GM19193 (cell line): ENCODE data around the gene DNALI1.
A peak's percentile ranks its signal among the peaks of the same experiment; 100 is the strongest.

Source experiments
- POLR2A ChIP-seq: IDR thresholded peaks from 4 replicates; pipeline ENCODE4 v1.6.1; 2011; ENCODE audit not compliant: insufficient read depth, insufficient read length; ENCODE audit errors: extremely low read depth

The DNALI1 gene

DNA sequence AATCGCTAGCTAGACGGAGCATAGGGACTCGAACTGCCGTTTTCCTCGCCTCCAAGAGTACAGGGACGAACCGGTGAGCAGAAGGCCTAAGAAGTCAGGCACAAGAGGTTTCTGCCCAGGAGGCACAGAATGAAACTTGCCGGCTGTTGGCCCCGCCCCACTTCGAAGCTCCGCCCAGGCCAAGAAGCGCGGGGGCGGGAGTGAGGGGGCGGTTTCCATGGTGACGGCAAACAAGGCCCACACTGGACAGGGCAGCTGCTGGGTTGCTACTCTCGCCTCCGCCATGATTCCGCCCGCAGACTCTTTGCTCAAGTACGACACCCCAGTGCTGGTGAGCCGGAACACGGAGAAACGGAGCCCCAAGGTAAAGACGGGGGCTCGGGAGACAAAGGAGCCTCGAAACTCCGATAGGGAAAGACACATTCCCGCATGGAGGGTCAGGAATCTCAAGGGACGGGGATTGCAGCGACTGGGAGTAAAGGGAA, at the start of gene DNALI1:
TSS of gene DNALI1 (plus strand) at position 229 of the 485 bp plus-strand sequence. CDS start at position 284, 55 bp downstream.
- TF ChIP-seq POLR2A: no peak

DNA sequence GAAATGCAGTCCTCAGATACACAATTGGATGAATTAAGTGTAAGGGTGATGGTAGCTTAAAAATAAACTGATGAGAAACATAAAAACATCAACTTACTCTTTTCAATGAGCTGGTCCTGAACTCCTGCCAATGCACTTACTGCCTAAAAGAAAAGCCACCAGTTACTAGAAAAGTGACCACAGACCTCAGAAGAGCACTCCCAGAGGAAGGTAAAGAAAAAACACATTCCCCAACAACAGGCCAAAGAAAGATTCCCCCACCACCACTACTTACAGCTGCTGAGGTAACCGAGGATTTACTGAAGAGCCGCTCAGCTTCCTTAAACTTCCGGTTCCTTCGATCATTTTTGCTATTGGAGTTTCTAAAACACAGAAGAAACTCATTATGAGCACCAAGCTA, 47.6 kb upstream of the DNALI1 start:
- TF ChIP-seq POLR2A: no peak

DNA sequence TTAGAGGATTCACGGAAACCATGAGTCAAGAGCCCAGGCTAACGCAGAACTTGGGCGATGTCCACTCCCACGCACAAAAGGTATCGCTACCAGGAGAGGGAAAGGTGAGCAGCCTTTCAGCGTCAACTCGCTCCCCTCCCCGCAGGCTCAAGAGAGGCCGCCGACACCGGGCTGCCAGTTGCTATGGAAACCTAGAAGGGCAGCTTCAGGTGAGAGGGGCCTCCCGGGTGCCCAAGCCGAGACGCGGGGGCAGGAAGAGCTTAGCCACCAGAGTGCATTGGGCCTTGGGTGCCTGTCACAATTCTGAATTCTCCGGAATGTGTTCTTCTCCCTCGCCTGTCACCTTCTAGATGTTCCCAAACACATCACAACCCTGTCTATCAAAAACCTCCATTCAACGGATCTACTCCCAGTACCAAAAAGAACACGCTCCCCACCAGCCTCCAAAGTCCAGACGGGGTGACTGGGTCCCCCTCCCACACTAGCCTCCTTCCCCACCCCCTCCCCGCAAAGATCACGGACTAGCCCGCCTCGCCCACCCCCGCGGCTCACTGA, 42.9 kb upstream of the DNALI1 start:
- no peak for TF ChIP-seq POLR2A

DNA sequence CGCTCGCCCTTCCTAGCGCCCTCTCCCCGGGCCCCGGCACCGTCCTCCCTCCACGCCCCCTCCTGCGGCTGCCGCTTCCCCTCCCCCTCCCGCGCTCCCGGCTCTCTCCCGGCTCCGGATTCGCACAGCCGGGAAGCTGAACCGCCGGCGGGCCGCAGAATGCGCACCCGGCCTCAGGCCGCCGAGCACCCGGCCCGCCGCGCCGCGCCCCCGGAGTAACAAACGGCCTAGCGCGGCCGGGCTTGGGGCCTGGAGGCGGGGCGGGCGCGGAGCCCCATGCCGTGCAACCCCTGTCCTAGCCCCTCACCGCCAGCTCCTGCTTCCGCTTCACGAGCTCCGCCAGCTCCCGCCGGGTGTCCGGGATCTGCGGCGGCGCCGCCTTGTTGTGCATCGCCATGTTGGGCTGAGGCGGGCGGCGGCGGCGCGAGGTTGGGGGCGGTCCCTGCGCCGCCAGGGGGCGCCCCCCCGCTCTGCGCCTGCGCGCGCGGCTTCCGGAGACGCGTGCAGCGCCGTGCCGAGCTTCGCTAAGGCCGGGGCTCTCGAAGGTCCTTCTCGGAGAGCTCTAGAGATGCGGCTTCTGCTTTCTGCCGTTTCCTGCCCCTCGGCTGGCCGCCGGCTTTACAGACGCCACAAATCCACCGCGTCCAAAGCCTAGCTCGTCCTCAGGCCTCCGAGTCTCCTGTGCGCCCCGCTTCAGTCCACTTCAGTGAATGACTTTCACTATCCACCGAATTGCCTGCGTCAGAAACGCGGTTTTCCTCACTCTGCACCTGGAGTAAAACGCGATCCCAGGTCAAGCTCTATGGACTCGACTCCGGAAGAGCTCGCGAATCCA, 42.2 kb upstream of the DNALI1 start, which contains the start of gene MEAF6:
TSS of gene MEAF6 (minus strand) at position 417 of the 835 bp plus-strand sequence. CDS start at position 397, 20 bp downstream.
- peak; percentile 91 for TF ChIP-seq POLR2A

DNA sequence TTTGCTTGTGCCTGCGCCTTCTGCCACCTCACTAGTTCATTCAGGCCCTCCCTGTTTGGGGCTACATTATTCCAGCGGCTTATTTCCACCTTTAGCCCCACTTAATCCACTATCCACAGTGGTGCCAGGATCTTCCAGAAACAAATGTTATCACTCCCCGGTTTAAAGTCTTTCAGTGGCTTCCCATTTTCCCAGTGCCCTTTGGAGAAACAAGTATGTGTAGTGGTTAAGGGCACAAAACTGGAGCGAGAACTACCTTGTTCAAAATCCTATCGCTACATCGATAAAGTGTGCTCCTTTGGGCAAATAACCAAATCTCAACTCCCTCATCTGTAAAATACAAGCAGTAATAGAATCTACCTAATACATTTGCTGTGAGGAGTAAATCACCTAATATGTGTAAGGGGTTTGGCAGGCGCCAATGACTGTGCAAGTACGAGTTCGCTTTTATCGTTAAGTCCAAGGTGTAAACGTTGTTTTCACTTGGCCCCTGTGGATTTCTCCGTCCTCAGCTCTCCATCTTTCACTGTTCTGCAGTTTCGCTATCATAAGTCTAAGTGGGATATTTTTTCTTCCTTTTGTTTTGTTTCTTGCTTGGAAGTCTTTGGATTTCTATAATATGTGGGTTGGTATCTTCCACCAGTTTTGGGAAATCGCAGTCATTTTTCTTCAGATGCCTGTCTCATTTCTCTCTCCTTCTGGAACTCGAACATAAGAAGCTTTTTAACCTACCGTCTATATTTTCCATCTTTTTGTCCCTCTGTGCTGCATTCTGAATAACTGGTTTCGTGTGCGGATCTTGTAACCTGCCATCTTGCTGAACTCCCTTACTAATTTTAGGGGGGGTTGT, 41.3 kb upstream of the DNALI1 start:
- no peak for TF ChIP-seq POLR2A

DNA sequence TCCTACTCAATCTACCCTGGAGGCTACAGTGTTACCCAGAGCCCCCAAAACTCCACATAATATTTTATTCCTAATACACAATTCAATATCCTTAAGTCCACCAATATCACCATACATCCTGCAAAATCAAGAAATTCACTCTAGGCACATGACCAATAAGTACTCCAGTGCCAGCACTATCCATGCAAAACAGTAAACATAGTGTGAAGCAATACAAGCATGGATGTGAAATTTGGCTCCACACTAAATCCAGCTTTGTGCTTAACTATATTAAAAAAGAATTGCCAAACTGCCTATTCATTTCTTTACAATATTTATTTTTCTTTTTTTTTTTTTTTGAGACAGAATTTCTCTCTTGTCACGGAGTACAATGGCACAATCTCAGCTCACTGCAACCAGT, 39.2 kb upstream of the DNALI1 start:
- no peak for TF ChIP-seq POLR2A

DNA sequence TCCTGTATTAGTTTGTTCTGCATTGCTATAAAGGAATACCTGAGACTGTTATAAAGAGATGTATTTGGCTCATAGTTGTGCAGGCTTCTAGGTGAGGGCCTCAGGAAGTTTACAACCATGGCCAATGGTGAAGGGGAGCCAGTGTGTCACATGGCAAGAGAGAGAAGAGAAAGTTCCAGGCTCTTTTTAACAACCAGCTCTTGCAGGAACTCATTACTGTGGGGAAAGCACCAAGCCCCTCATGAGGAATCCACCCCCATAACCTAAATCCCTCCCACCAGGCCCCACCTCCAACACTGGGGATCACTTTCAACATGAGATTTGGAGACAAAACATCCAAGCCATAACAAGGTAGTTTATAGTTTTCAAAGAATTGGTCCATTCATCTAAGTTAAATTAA, 37.1 kb upstream of the DNALI1 start:
- no peak for TF ChIP-seq POLR2A

DNA sequence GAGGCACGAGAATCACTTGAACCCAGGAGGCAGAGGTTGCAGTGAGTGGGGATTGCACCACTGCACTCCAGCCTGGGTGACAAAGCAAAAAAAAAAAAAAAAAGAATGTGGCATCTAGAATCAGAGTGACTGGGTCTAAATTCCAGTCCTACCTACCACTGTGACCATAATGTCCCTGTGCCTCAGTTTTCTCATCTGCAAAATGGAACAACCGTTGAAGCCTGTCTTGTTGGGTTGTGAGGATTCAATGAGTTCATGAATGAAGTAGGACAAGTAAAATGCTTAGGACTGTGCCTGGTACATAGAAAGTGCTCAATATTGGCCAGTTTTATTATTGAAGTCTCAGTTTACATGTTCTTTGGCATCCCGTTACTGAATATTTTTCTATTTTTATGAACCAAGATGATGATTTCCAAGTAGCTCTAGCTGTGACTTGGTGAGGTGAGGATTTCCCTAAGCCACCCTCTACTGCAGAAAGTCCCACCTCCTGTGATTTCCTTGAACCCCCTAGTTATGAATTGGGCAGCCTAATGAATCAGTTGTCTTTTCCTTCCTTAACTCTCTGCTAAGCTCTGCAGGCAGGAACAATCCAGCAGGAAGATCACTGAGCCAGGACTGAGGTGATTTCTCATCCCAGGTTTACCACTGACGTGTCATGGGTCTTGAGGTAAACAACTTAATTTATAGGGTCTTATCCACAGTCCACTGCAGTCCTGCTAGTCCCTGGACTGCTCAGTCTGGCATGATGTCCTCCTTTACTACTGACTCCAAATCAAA, 23.2 kb upstream of the DNALI1 start:
- no peak for TF ChIP-seq POLR2A

DNA sequence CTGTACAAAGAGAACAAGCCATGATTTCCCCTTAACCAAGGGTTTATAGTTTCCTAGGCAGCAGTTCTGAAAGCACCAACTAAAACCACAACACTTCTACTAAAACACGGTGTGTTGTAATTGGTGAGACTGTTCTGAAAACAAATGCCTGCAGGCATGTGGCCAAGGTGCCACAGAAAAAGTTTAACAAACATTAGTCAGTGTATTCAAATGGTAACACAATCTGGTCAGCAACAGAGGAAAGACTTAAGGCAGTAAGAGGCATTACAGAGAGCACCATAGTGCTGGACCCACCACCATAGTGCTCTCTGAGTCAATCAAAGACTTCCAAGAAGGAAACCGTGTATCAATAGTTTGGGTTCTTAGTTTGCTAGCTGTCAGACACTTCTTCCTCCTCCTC, 19.4 kb upstream of the DNALI1 start:
- TF ChIP-seq POLR2A: no peak

DNA sequence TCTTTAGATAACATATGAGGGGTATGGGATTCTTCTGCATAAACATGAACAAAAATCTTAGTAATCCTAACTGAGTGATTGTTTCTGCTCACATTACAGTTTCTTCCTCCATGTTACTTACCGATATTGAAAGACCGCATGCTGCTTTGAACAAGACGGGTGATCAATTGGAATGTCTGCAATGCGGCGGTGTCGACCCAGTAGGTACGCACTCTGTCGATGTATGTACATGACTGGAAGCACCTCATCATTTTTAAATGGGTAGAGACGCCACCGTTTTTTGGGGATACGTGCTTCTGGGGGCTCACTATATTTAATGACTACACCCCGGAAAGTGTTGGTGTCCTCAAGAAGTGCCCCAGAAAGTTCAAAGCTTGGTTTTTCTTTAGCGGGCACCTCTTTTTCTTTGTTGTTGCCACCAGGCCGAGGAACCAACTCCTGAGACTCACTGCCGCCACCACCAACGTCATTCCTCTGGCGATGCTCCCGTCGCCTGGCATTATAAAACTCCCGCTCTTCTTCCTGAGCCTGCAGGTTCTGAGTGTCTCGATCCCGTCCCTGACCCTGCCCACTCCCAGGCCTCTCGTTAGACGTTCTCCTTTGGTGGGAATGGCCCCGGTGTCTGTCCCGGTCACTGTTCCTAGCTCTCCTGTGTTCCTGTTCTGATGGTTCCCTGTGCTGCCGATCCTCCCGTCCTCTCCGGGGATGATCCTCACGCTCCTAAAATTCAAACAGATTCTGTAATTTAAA, 16.5 kb upstream of the DNALI1 start:
- TF ChIP-seq POLR2A: no peak

DNA sequence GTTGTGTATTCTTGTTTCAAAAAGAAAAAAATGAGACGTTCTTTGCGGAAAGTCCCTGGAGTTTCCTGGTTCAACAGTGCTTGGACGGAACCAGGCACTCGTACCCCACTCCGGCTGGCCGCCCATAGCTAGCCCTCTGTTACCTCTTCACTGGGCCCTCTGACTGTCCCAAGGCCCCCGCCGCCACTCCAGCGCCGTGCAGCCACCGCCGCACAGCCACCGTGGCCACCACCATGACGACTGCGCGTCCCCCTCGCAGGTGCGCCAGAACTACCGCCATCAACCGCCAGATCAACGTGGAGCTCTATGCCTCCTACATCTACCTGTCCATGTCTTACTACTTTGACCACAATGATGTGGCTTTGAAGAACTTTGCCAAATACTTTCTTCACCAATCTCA, 12.2 kb upstream of the DNALI1 start:
- TF ChIP-seq POLR2A: no peak

DNA sequence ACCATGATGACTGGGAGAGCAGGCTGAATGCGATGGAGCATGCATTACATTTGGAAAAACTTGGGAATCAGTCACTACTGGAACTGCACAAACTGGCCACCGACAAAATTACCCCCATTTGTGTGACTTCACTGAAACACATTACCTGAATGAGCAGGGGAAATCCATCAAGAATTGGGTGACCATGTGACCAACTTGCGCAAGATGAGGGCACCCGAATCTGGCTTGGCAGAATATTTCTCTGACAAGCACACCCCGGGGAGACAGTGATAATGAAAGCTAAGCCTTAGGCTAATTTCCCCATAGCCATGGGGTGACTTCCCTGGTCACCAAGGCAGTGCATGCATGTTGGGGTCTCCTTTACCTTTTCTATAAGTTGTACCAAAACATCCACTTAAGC, 11.7 kb upstream of the DNALI1 start:
- no peak for TF ChIP-seq POLR2A

DNA sequence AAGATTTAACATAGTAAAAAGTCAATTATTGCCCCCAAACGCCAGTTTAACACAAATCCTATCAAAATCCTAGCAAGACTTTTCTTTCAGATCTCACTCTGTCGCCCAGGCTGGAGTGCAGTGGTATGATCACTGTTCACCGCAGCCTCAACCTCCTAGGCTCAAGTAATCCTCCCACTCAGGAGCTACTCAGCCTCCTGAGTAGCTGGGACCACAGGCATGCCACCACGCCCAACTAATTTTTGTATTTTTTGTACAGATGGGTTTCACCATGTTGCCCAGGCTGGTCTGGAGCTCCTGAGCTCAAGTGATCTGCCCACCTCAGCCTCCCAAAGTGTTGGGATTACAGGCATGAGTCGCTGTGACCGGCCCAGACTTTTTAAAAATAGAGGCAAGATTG, 7.4 kb upstream of the DNALI1 start:
- no peak for TF ChIP-seq POLR2A

DNA sequence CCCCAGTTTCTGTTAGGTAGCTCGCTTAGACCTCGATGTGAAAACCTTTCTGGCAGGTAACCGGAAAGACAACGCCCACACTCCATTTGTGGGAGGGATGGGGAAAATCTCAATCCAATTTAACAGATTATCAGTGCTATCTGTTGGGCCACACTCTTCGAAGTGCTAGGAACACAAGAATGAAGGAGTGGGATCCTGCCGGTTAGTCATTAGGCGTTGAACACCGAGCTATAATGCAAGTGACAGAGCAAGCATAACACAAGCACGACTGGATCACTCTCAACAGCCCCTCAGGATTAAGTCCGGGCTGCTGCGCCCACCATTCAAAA, 3.2 kb upstream of the DNALI1 start:
- TF ChIP-seq POLR2A: no peak
